ENCODE results near the gene MFSD8. TPM values are rescaled to one million over a fixed set of nuclear protein-coding genes. Genes with fewer than 3 reads are reported as not detected.
"Not testable (repeated sequence)": the region's sequence is repeated elsewhere in the genome, so short reads cannot be mapped to it uniquely, and the experiment has no call there.

The MFSD8 gene
- total RNA-seq, 1 donor, result 47.6 TPM

DNA sequence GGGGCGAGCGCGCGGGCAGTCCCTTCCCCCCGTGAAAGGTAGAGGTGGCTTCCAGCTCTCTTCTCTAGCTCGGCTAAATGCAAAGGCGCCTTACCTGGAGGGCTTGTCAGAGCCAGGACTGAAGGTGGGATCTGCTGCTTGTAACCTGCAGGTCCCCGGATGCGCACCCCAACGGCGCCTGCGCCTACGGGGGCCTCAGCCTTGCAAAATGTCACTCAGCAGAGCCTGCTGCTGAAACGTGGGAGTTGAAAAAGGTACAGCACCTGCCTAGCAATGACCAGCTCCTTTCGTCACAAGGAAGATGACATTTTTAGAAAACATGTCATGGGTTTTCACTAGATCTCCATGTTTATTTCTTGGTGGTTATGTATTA lies 816 bp upstream of the MFSD8 start:
- Histone ChIP-seq H3K4me3 (ENCODE audit: low read length) (peak overlapping the region; percentile 83), H3K4me1 (ENCODE audit: insufficient read depth, low read length) (peaks cover 18% of the 10 kb centered on the region), H3K9me3 (ENCODE audit: low read depth, low read length) (no peaks in the 10 kb centered on the region), H3K27me3 (ENCODE audit: insufficient read depth, low read length) (no peaks in the 10 kb centered on the region)

DNA sequence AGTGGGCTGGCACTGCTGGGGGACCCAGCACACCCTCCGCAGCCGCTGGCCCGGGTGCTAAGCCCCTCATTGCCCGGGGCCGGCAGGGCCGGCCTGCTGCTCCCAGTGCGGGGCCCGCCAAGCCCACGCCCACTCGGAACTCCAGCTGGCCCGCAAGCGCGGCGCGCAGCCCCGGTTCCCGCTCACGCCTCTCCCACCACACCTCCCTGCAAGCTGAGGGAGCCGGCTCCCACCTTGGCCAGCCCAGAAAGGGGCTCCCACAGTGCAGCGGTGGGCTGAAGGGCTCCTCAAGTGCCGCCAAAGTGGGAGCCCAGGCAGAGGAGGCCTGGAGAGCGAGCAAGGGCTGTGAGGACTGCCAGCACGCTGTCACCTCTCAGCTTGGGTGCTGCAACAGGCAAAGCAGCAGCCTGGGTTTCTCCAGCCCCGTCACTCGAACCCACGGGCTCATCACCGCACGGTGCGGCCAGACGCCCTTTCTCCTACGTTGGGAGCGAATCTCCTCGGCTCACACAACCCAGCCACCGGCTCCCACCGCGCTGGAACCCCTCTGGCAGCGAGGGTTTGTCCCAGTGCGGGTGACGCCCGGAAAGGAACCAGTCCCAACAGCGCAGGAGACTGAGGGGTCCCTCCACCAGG lies 429 bp downstream of the MFSD8 start:
- Histone ChIP-seq H3K4me1 (ENCODE audit: insufficient read depth, low read length) (peaks cover 18% of the 10 kb centered on the region), H3K4me3 (ENCODE audit: low read length) (peak overlapping the region; percentile 83)
- not testable (repeated sequence) for H3K9me3 ChIP-seq (ENCODE audit: low read depth, low read length); H3K27me3 ChIP-seq (ENCODE audit: insufficient read depth, low read length)

DNA sequence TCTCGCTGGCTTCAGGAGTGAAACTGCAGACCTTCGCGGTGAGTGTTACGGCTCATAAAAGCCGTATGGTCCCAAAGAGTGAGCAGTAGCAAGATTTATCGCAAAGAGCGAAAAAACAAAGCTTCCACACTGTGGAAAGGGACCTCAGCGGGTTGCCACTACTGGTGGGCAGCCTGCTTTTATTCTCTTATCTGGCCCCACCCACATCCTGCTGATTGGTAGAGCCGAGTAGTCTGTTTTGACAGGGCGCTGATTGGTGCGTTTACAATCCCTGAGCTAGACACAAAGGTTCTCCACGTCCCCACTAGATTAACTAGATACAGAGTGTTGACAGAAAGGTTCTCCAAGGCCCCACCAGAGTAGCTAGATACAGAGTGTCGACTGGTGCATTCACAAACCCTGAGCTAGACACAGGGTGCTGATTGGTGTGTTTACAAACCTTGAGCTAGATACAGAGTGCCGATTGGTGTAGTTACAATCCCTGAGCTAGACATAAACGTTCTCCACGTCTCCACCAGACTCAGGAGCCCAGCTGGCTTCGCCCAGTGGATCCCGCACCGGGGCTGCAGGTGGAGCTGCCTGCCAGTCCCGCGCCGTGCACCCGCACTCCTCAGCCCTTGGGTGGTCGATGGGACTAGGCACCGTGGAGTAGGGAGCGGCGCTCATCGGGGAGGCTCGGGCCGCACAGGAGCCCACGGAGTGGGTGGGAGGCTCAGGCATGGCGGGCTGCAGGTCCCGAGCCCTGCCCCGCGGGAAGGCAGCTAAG lies 1.2 kb downstream of the MFSD8 start:
- H3K9me3 ChIP-seq (ENCODE audit: low read depth, low read length); H3K27me3 ChIP-seq (ENCODE audit: insufficient read depth, low read length): not testable (repeated sequence)
- H3K4me1 ChIP-seq (ENCODE audit: insufficient read depth, low read length), result peaks cover 18% of the 10 kb centered on the region
- peak overlapping the region; percentile 83 for H3K4me3 ChIP-seq (ENCODE audit: low read length)

DNA sequence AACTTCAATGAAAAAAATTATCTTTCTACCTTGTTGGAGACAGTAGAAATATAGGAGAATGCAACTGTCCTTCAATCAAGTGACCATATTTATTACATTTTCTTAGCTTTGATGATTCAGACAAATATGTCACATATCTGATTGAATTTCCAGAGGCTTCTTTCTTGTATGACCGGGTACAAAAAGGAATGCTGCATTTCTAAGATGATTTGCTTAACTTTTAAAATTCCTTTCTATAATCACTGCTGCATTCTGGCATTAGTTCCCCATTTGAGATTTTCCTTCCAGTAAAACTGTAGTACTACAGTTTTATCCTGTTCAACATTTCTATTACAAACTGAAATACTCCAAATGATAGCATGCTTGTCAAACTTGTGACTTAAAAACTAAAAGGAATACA lies 5.2 kb downstream of the MFSD8 start:
- H3K4me3 ChIP-seq (ENCODE audit: low read length), result no peak overlapping the region

DNA sequence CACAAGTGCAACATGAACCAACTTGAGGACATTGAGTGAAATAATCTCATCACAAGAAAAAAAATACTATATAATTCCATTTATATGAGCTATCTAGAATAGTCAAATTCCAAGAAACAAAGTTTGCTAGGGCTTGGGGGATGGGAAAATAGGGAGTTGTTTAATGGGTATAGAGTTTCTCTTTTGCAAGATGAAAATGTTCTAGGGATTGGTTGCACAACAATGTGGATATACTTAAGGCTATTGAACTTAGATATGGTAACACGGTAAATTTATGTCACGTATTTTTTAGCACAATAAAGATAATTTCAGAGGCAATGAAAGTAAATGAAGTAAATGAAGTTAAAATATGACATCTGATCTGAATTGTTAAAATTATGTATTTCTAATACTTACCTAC lies 7.9 kb downstream of the MFSD8 start:
- H3K4me3 ChIP-seq (ENCODE audit: low read length), result no peak overlapping the region
- no peaks in the 10 kb centered on the region for H3K4me1 ChIP-seq (ENCODE audit: insufficient read depth, low read length)
- no peaks in the 10 kb centered on the region for H3K9me3 ChIP-seq (ENCODE audit: low read depth, low read length)
- no peaks in the 10 kb centered on the region for H3K27me3 ChIP-seq (ENCODE audit: insufficient read depth, low read length)

More for the DNA sequence above, 5.2 kb downstream of the MFSD8 start:
- H3K9me3 ChIP-seq (ENCODE audit: low read depth, low read length), result no peaks in the 10 kb centered on the region
- no peaks in the 10 kb centered on the region for H3K27me3 ChIP-seq (ENCODE audit: insufficient read depth, low read length)
- peaks cover 5% of the 10 kb centered on the region for H3K4me1 ChIP-seq (ENCODE audit: insufficient read depth, low read length)

GRCh38 chr4:127936974-127937373 lies 28.0 kb downstream of the MFSD8 start:
- Histone ChIP-seq H3K9me3 (ENCODE audit: low read depth, low read length) (no peaks in the 10 kb centered on the region), H3K4me1 (ENCODE audit: insufficient read depth, low read length) (no peaks in the 10 kb centered on the region), H3K4me3 (ENCODE audit: low read length) (no peak overlapping the region), H3K27me3 (ENCODE audit: insufficient read depth, low read length) (no peaks in the 10 kb centered on the region)

DNA sequence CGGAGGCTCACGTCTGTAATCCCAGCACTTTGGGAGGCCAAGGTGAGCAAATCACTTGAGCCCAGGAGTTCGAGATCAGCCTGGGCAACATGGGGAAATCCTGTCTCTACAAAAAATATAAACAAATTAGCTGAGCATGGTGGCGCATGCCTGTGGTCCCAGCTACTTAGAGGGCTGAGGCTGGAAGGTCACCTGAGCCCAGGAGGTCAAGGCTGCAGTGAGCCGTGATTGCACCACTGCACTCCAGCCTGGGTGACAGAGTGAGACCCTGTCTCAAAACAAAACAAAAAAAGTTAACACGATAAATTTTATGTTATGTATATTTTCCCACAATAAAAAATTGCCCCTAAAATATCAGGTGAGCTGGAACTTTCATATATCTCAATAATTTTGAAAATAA lies 33.1 kb downstream of the MFSD8 start:
- H3K4me1 ChIP-seq (ENCODE audit: insufficient read depth, low read length); H3K27me3 ChIP-seq (ENCODE audit: insufficient read depth, low read length); H3K9me3 ChIP-seq (ENCODE audit: low read depth, low read length); H3K4me3 ChIP-seq (ENCODE audit: low read length): not testable (repeated sequence)

DNA sequence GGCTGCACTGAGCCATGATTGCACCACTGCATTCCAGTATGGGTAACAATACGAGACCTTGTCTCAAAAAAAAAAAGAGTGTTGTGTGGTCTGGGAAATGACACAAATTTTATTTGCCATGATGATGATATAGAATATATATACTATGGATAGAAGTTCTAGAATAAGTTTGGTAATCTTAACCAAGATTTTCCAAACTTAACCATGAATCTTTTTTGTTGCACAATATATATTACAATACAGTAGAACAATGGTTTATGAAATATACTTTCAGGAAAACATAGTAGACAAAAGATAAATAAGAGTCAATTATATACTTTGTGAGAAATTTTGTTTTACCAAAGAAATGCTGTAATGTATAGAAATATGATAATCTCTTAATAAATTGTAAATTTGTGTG lies 34.8 kb downstream of the MFSD8 start:
- Histone ChIP-seq H3K4me3 (ENCODE audit: low read length) (no peak overlapping the region), H3K27me3 (ENCODE audit: insufficient read depth, low read length) (no peaks in the 10 kb centered on the region), H3K9me3 (ENCODE audit: low read depth, low read length) (no peaks in the 10 kb centered on the region), H3K4me1 (ENCODE audit: insufficient read depth, low read length) (no peaks in the 10 kb centered on the region)

- H3K9me3 ChIP-seq (ENCODE audit: low read depth, low read length); H3K27me3 ChIP-seq (ENCODE audit: insufficient read depth, low read length); H3K4me3 ChIP-seq (ENCODE audit: low read length); H3K4me1 ChIP-seq (ENCODE audit: insufficient read depth, low read length): not testable (repeated sequence)
Observed at GRCh38 chr4:127925720-127926119, 39.3 kb downstream of the MFSD8 start.

- H3K4me1 ChIP-seq (ENCODE audit: insufficient read depth, low read length), result no peaks in the 10 kb centered on the region
- no peaks in the 10 kb centered on the region for H3K9me3 ChIP-seq (ENCODE audit: low read depth, low read length)
- no peaks in the 10 kb centered on the region for H3K27me3 ChIP-seq (ENCODE audit: insufficient read depth, low read length)
- no peak overlapping the region for H3K4me3 ChIP-seq (ENCODE audit: low read length)
Observed at GRCh38 chr4:127922226-127922625, 42.7 kb downstream of the MFSD8 start.

- Histone ChIP-seq H3K4me1 (ENCODE audit: insufficient read depth, low read length) (no peaks in the 10 kb centered on the region), H3K27me3 (ENCODE audit: insufficient read depth, low read length) (no peaks in the 10 kb centered on the region), H3K4me3 (ENCODE audit: low read length) (no peak overlapping the region), H3K9me3 (ENCODE audit: low read depth, low read length) (no peaks in the 10 kb centered on the region)
Observed at GRCh38 chr4:127920521-127920920, 44.5 kb downstream of the MFSD8 start.

GRCh38 chr4:127917151-127917550 lies 47.8 kb downstream of the MFSD8 start:
- no peak overlapping the region for H3K4me3 ChIP-seq (ENCODE audit: low read length)
- H3K9me3 ChIP-seq (ENCODE audit: low read depth, low read length), result no peaks in the 10 kb centered on the region
- H3K4me1 ChIP-seq (ENCODE audit: insufficient read depth, low read length), result no peaks in the 10 kb centered on the region

GRCh38 chr4:127916512-127916911 lies 48.5 kb downstream of the MFSD8 start:
- Histone ChIP-seq H3K4me3 (ENCODE audit: low read length) (no peak overlapping the region), H3K4me1 (ENCODE audit: insufficient read depth, low read length) (no peaks in the 10 kb centered on the region), H3K9me3 (ENCODE audit: low read depth, low read length) (no peaks in the 10 kb centered on the region), H3K27me3 (ENCODE audit: insufficient read depth, low read length) (no peaks in the 10 kb centered on the region)

More at GRCh38 chr4:127917151-127917550, 47.8 kb downstream of the MFSD8 start:
- no peaks in the 10 kb centered on the region for H3K27me3 ChIP-seq (ENCODE audit: insufficient read depth, low read length)

DNA sequence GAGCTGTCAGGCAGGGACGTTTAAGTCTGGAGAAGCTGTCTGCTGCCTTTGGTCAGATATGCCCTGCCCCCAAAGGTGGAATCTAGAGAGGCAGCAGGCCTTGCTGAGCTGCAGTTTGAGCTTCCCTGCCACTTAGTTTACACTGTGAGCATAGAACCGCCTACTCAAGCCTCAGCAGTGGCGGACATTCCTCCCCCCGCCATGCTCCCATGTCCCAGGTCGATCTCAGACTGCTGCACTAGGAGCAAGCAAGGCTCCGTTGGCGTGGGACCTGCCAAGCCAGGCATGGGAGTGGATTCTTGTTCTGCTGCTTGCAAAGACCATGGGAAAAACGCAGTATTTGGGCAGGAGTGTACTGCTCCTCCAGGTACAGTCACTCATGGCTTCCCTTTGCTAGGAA lies 59.9 kb downstream of the MFSD8 start:
- Histone ChIP-seq H3K4me1 (ENCODE audit: insufficient read depth, low read length) (no peaks in the 10 kb centered on the region), H3K27me3 (ENCODE audit: insufficient read depth, low read length) (no peaks in the 10 kb centered on the region), H3K4me3 (ENCODE audit: low read length) (no peak overlapping the region), H3K9me3 (ENCODE audit: low read depth, low read length) (no peaks in the 10 kb centered on the region)

DNA sequence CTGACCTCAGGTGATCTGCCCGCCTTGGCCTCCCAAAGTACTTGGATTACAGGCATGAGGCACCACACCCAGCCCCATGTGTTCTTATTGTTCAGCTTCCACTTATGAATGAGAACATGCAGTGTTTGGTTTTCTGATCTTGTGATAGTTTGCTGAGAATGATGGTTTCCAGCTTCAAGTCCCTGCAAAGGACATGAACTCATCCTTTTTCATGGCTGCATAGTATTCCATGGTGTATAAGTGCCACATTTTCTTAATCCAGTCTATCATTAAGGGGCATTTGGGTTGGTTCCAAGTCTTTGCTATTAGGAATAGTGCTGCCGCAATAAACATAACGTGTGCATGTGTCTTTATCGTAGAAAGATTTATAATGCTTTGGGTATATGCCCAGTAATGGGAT lies 65.3 kb downstream of the MFSD8 start:
- not testable (repeated sequence) for H3K4me3 ChIP-seq (ENCODE audit: low read length); H3K9me3 ChIP-seq (ENCODE audit: low read depth, low read length); H3K4me1 ChIP-seq (ENCODE audit: insufficient read depth, low read length); H3K27me3 ChIP-seq (ENCODE audit: insufficient read depth, low read length)

- Histone ChIP-seq H3K4me3 (ENCODE audit: low read length) (no peak overlapping the region), H3K27me3 (ENCODE audit: insufficient read depth, low read length) (no peaks in the 10 kb centered on the region), H3K4me1 (ENCODE audit: insufficient read depth, low read length) (no peaks in the 10 kb centered on the region), H3K9me3 (ENCODE audit: low read depth, low read length) (no peaks in the 10 kb centered on the region)
Observed at GRCh38 chr4:127896528-127896927, 68.4 kb downstream of the MFSD8 start.

Measured in mononuclear cell (primary cell).